ENCODE measurements around the gene GGTLC2. TPM values are rescaled to one million over a fixed set of nuclear protein-coding genes. Genes with fewer than 3 reads are reported as not detected.

The GGTLC2 gene
- total RNA-seq, 1 donor from 2014 or later, result not detected

- DNase-seq (ENCODE audit: low spot score) (peak; percentile 36), ATAC-seq (no peak)
- intact Hi-C loops (cut with DNase I), result no loop called here
Observed at GRCh38 chr22:22663861-22664800, 19.7 kb downstream of the GGTLC2 start.

- DNase-seq (ENCODE audit: low spot score) (no peak), ATAC-seq (no peak)
- intact Hi-C loops (cut with DNase I), result no loop called here
Observed at GRCh38 chr22:22666307-22667091, 22.1 kb downstream of the GGTLC2 start.

- DNase-seq (ENCODE audit: low spot score) (no peak), ATAC-seq (no peak)
- intact Hi-C loops (cut with DNase I), result no loop called here
Observed at GRCh38 chr22:22667966-22668880, 23.8 kb downstream of the GGTLC2 start.

GRCh38 chr22:22669093-22669492 is 24.7 kb downstream of the GGTLC2 start:
- ATAC-seq, result no peak
- intact Hi-C loops (cut with DNase I), result no loop called here
- no peak for DNase-seq (ENCODE audit: low spot score)

DNA sequence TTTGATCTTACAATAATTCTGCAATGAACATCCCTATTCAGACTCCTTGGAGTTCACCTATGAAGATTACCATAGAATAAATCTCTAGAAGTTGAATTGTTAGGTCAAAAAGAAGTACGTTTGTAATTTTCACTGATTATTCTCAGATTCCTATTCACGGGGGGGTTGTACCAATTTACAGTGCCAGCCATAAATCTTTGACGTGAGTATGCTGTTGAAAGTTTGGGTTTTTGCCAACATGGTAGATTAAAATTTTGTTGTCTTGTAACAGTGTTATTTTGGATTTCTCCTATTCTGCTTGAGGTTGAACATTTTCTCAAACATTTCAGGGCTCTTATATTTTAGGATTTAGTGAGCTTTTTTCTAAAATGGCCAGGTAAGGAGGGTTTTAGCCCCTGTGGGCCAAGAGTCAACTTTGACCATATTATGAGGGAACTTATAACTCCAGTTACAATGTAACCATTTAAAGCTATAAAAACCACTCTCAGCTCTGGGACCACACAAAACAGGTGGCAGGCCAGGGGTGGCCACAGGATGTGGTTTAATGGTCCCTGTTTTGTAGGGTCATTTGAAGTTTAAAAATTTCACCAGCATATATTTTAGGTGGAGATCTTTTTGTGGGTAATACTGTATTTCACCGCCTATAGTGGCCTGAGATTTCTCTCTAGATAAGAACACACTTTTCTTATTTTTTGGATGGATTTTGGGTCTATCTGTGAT is 25.8 kb downstream of the GGTLC2 start:
- intact Hi-C loops (cut with DNase I), result no loop called here
- ATAC-seq (no peak), DNase-seq (ENCODE audit: low spot score) (no peak)

- DNase-seq (ENCODE audit: low spot score) (no peak), ATAC-seq (no peak)
- intact Hi-C loops (cut with DNase I), result no loop called here
Observed at GRCh38 chr22:22671506-22671905, 27.1 kb downstream of the GGTLC2 start.

DNA sequence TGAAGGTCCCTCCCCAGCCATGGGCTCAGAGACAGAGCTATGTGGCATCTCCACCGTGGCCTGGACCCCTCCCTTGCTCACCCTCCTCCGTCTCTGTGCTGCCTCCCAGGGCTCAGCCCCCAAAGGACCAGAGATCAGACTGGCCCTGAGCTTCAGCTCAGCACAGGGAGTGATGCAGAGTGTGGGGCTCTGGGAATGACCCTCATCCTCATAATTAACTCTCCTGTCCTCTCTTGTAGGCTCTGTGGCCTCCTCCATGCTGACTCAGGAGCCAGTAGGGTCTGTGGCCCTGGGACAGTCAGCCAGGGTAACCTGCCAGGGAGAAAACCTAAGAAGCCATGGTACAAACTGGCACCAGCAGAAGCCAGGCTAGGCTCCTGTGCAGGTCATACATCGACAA is 28.7 kb downstream of the GGTLC2 start:
- intact Hi-C loops (cut with DNase I), result no loop called here
- no peak for DNase-seq (ENCODE audit: low spot score)
- no peak for ATAC-seq

DNA sequence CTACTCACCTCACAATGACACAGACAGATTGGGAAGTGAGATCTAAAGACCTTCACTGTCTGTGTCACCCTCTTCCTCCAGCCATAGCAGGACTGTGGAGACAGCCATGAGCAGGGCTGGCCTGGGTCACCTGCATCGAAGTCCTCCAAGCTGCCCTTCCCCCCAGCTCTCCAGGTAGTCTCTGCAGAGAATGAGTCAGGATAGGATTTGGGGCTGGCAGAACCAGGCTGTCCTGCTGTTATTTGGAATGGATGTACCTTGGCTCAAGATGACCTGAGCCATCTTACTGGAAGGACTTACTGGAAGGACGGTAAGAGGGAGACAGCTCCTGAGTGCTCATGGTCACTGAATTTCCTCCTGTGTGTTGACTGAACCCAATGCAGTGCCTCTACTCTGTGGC is 29.2 kb downstream of the GGTLC2 start:
- no peak for DNase-seq (ENCODE audit: low spot score)
- ATAC-seq, result no peak
- intact Hi-C loops (cut with DNase I), result no loop called here

GRCh38 chr22:22674467-22674866 is 30.1 kb downstream of the GGTLC2 start:
- ATAC-seq (no peak), DNase-seq (ENCODE audit: low spot score) (no peak)
- intact Hi-C loops (cut with DNase I), result no loop called here

DNA sequence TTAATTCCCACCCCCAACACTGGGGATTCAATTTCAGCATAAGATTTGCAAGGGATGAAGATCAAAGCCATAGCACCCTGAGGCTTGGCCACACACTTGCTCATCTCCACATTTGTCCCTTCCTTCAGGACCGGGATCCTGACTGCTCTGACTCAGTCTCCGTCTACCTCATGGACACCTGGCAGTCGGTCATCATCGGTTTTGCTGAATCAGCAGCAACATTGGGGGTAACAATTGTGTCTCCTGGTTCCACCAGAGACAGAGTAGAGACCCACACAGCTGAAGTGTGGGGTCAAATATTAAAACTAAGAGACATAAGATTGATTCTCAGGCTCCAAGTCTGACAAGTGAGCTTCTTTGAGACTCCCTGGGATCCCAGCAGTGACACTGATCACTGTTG is 34.6 kb downstream of the GGTLC2 start:
- ATAC-seq, result no peak
- DNase-seq (ENCODE audit: low spot score), result no peak
- intact Hi-C loops (cut with DNase I), result no loop called here

DNA sequence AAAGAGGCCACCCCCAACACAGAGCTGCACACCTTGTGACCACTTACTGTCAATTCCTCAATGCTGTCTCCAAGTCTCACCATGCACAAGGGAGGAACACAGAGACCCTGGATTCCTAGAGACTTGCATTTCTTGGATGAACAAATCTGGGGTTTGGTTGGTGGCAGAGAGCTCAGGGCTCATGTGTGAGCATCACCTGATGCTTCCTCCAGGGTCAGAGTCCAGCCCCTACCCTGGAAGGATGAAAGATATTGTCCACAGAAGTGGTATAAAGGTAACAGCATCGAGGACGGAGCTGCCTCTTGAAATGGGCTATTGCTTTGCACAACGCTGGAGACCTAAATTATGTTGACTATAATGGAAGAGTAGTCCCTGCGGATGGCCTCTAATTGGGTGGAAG is 36.0 kb downstream of the GGTLC2 start:
- intact Hi-C loops (cut with DNase I), result no loop called here
- ATAC-seq (no peak), DNase-seq (ENCODE audit: low spot score) (no peak)

GRCh38 chr22:22681221-22681739 is 36.9 kb downstream of the GGTLC2 start:
- DNase-seq (ENCODE audit: low spot score) (no peak), ATAC-seq (no peak)
- intact Hi-C loops (cut with DNase I), result no loop called here

DNA sequence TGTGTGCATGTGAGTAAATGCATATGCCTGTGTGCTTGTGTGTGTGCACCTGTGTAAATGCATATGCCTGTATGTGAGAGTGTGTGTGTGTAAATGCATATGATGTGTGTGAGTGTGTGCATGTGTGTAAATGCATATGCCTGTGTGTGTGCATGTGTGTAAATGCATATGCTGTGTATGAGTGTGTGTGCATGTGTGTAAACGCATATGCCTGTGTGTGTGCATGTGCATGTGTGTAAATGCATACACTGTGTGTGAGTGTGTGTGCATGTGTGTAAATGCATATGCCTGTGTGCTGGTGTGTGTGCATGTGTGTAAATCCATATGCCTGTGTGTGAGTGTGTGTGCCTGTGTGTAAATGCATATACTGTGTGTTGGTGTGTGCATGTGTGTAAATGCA is 37.8 kb downstream of the GGTLC2 start:
- DNase-seq (ENCODE audit: low spot score) (no peak), ATAC-seq (no peak)
- intact Hi-C loops (cut with DNase I), result no loop called here

GRCh38 chr22:22682807-22683667 is 38.6 kb downstream of the GGTLC2 start:
- ATAC-seq (no peak), DNase-seq (ENCODE audit: low spot score) (no peak)
- intact Hi-C loops (cut with DNase I), result no loop called here

DNA sequence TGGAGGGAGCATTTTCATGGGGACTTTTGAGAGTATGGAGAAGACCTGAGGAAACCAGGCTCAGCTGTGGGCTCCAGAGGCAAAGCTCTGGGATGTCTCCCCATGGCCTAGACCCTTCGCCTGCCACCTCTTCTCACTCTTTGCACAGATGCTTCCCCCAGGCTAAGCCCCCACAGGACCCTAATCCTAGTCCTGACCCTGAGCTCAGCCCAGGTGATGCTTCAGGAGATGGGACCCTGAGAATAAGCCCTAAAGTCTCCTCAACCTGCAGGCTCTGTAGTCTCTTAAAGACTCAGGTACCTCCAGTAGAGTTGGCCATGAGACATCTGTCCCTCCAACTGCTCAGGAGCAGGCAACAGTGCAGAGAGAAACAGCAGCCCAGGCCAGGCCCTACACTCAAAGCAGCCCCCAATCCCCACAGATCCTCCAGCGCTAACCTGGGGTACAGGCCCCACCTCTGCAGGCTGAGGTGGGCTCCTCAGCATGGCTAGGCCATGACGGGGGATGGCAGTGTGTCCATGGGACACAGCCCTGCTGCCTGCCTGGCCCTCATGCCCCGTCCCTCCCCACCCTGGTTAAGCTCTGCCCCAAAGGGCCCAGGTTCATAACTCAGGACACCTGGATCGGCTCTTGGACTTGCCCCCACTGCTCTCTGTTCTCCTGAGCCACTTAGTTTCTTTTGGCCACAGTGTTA is 39.4 kb downstream of the GGTLC2 start:
- ATAC-seq (no peak), DNase-seq (ENCODE audit: low spot score) (no peak)
- intact Hi-C loops (cut with DNase I), result no loop called here

DNA sequence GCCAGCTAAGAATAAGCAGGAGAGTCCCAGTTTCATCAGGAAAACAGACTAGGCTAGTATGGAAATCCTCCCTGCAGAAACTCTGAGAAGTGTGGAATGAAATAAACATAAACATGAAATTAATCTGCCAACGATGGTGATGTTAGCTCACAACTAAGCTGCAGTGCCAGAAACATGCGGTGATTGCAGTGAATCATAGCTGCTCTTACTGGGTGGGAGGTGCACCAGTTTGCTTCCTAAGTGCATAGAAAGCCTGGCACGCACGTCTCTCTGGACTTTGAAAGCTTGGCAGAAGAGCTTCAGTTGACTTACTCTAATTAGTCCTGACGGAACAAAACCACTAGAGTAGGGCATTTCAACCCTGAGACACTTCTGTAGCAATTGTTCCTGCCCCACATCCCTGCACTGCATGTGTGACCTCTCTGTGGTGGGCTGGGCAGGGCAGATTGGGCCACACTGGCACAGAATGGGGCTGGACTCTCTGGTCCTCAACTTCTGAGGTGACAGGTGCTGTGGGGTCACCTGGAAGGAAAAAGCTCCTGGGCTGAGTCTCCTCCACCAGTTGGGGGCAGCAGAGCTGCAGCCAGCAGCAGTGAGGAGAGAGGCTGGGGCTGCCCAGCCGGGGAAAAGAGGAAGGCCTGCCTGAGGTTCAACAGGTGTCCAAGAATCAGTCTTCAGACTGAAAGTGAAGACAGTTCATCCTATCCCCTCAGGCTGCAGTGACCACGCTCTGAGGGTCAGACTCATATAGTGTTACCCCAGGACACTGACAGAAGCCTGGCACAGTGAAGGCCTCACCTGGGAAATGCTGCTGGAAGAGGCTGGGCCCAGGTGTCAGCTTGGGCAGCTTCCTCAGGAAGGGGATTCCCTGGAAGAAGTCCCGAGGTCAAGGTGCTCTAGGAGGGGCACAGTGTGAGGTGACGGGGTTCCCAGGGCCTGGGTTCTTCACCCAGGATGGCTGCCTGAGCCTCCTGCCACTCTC is 40.5 kb downstream of the GGTLC2 start:
- intact Hi-C loops (cut with DNase I), result no loop called here
- DNase-seq (ENCODE audit: low spot score) (no peak), ATAC-seq (no peak)
